ENCODE data around the gene PIEZO1.

DNA sequence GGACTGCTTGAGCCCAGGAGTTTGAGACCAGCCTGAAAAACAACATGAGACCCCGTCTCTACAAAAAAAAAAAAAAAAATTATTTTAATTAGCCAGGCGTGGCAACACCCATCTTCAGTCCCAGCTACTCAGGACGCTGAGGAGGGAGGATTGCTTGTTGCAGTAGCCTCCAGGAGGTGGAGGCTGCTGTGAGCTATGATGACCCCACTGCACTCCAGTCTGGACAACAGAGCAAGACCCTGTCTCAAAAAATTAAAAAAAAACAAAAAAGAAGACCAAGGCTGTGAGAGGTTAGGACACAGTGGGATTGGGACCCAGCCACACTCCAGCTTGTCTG, 97.4 kb downstream of the PIEZO1 start:
- TF ChIP-seq, protein P1, sequence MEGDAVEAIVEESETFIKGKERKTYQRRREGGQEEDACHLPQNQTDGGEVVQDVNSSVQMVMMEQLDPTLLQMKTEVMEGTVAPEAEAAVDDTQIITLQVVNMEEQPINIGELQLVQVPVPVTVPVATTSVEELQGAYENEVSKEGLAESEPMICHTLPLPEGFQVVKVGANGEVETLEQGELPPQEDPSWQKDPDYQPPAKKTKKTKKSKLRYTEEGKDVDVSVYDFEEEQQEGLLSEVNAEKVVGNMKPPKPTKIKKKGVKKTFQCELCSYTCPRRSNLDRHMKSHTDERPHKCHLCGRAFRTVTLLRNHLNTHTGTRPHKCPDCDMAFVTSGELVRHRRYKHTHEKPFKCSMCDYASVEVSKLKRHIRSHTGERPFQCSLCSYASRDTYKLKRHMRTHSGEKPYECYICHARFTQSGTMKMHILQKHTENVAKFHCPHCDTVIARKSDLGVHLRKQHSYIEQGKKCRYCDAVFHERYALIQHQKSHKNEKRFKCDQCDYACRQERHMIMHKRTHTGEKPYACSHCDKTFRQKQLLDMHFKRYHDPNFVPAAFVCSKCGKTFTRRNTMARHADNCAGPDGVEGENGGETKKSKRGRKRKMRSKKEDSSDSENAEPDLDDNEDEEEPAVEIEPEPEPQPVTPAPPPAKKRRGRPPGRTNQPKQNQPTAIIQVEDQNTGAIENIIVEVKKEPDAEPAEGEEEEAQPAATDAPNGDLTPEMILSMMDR (IDR thresholded peaks at IDR 0.05 in 8 of 11, conservative IDR thresholded peaks at IDR 0.05 in 3 of 11) = no peak
- TF ChIP-seq POLR2A (IDR thresholded peaks at IDR 0.05) (no peak), POLR2AphosphoS5 (IDR thresholded peaks at IDR 0.05) (no peak)
